WERI-Rb-1 (cell line): Measurements from ENCODE around the gene NDUFC2.
"Not testable (repeated sequence)": the region's sequence is repeated elsewhere in the genome, so short reads cannot be mapped to it uniquely, and the experiment has no call there.

Experiments used
- DNase-seq: peaks from one replicate; pipeline ENCODE4 v3.0.0-alpha.2; 2020
- H3K27ac ChIP-seq: fragments of 250-450 bp; sonication (Bioruptor Pico); 2 replicates; pipeline ENCODE4 v1.5.1; 2020; ENCODE audit warnings: mild to moderate bottlenecking, moderate library complexity
- H3K27me3 ChIP-seq: fragments of 250-450 bp; sonication (Bioruptor Pico); 2 replicates; pipeline ENCODE4 v1.5.1; 2021; ENCODE audit warnings: mild to moderate bottlenecking, low read depth, moderate library complexity; ENCODE audit not compliant: insufficient read depth, severe bottlenecking
- H3K36me3 ChIP-seq: fragments of 250-450 bp; sonication (Bioruptor Pico); 2 replicates; pipeline ENCODE4 v1.5.1; 2020; ENCODE audit warnings: mild to moderate bottlenecking, moderate library complexity
- H3K4me3 ChIP-seq: 2 replicates; pipeline ENCODE4 v1.5.1; 2011; ENCODE audit warnings: low read depth, mild to moderate bottlenecking, control low read depth, low read length
- H3K9me3 ChIP-seq: fragments of 250-450 bp; sonication (Bioruptor Pico); 2 replicates; pipeline ENCODE4 v1.5.1; 2021; ENCODE audit warnings: mild to moderate bottlenecking, moderate library complexity; ENCODE audit not compliant: severe bottlenecking
- CTCF ChIP-seq: IDR thresholded peaks from 2 replicates; pipeline ENCODE4 v1.5.1; 2011; ENCODE audit warnings: low read depth, mild to moderate bottlenecking, control low read depth, inconsistent platforms, low read length

The NDUFC2 gene

GRCh38 chr11:78082146-78082545 is 2.5 kb upstream of the NDUFC2 start:
- Histone ChIP-seq H3K4me3 (no peak overlapping the region), H3K27me3 (no peaks in the 10 kb centered on the region), H3K9me3 (no peaks in the 10 kb centered on the region), H3K36me3 (peaks cover 12% of the 10 kb centered on the region), H3K27ac (no peak overlapping the region)
- TF ChIP-seq CTCF, result no peak
- no peak for DNase-seq

- no peak overlapping the region for H3K27ac ChIP-seq
- no peak for TF ChIP-seq CTCF
- no peak overlapping the region for H3K4me3 ChIP-seq
Measured at GRCh38 chr11:78081583-78081982, 1.9 kb upstream of the NDUFC2 start.

GRCh38 chr11:78080818-78081495 is 1.3 kb upstream of the NDUFC2 start:
- TF ChIP-seq CTCF, result no peak
- Histone ChIP-seq H3K9me3 (no peaks in the 10 kb centered on the region), H3K27me3 (no peaks in the 10 kb centered on the region), H3K4me3 (no peak overlapping the region), H3K27ac (no peak overlapping the region), H3K36me3 (peaks cover 24% of the 10 kb centered on the region)
- DNase-seq, result no peak

More at GRCh38 chr11:78081583-78081982, 1.9 kb upstream of the NDUFC2 start:
- no peak for DNase-seq
- Histone ChIP-seq H3K36me3 (peaks cover 18% of the 10 kb centered on the region), H3K9me3 (no peaks in the 10 kb centered on the region), H3K27me3 (no peaks in the 10 kb centered on the region)

DNA sequence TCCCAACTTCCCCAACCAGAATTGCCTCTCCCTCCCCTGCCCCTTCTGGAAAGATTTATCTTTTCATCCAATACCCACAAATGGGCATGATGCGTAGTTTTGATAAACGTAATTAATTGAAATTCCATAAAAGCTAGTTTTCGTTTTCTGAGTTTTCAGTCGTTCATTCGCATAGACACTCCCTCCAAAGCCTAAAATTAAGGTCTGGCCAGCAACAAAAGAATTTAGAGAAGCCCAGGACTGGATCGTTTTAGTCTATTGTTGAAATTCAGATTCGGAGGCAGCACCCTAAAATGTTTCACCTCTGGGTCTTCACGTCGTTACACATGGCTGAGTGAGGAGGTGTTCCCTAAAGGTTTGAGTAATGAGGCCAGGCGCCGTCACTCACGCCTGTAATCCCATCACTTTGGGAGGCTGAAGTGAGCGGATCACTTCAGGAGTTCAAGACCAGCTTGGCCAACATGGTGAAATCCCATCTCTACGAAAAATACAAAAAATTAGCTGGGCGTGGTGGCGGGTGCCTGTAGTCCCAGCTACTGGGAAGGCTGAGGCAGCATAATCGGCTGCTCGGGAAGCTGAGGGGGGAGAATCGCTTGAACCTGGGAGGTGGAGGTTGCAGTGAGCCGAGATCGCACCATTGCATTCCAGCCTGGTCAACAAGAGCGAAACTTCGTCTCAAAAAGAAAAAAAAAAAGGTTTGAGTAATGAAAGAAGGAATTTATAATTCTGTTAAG is 589 bp upstream of the NDUFC2 start:
- H3K27ac ChIP-seq, result peak overlapping the region; percentile 90
- H3K27me3 ChIP-seq, result no peaks in the 10 kb centered on the region
- DNase-seq, result no peak
- H3K9me3 ChIP-seq, result no peaks in the 10 kb centered on the region
- H3K36me3 ChIP-seq, result peaks cover 31% of the 10 kb centered on the region
- peak overlapping the region; percentile 66 for H3K4me3 ChIP-seq
- TF ChIP-seq CTCF, result no peak

- no peak for TF ChIP-seq CTCF
- DNase-seq, result no peak
- H3K36me3 ChIP-seq, result peaks cover 38% of the 10 kb centered on the region
- no peaks in the 10 kb centered on the region for H3K9me3 ChIP-seq
- no peaks in the 10 kb centered on the region for H3K27me3 ChIP-seq
- H3K4me3 ChIP-seq, result peak overlapping the region; percentile 66
- peak overlapping the region; percentile 90; the same call in 1 of the 2 replicates for H3K27ac ChIP-seq
Measured at GRCh38 chr11:78078218-78079167, 1.2 kb downstream of the NDUFC2 start.

DNA sequence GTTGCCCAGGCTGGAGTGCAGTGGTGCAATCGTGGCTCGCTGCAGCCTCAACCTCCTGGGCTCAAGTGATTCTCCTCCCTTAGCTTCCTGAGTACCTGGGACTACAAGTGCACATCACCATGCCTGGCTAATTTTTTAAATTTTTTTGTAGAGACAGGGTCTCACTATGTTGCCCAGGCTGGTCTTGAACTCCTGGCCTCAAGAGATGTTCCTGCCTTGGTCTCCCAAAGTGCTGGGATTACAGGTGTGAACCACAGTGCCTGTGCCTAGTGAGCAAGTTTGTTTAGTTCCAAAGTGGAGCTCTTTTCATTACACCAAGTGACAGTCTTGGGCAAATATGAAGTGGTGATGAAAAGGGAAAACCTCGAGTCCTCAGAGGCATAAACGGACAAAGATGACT is 2.1 kb downstream of the NDUFC2 start:
- not testable (repeated sequence) for H3K4me3 ChIP-seq, H3K27ac ChIP-seq, H3K9me3 ChIP-seq, DNase-seq, H3K27me3 ChIP-seq
- H3K36me3 ChIP-seq, result peaks cover 46% of the 10 kb centered on the region
